H1 (cell line): Measurements from ENCODE around the gene CHD2. TPM values are rescaled to one million over a fixed set of nuclear protein-coding genes. Genes with fewer than 3 reads are reported as not detected.

ENCODE experiments used
- CTCF ChIA-PET: fragments of 300-600 bp; sonication (Branson Sonifier 250); formaldehyde crosslinking; loops from one replicate; lab custom pipeline; 2021; ENCODE audit not compliant: partially characterized antibody; lab: Charles Lee
- POLR2A ChIA-PET: fragments of 300-600 bp; sonication (Branson Sonifier 250); formaldehyde crosslinking; loops from one replicate; lab custom pipeline; 2021; ENCODE audit warnings: inconsistent platforms; ENCODE audit not compliant: partially characterized antibody; lab: Charles Lee
- DNase-seq, 2 experiments: peaks; one replicate each; pipeline versions ENCODE4 v3.0.0 to v3.0.0-alpha.2; 2010 to 2022; ENCODE audit warnings: low spot score in 2 of 2, low read depth in 1 of 2, mixed read lengths in 1 of 2
- FAIRE-seq: peaks from 2 replicates; lab custom pipeline; 2011; peaks lifted over from hg19 to GRCh38; lab: Jason Lieb, UNC
- H2AFZ ChIP-seq: 2 replicates; pipeline ENCODE4 v1.8.1; 2012; ENCODE audit warnings: low read length, inconsistent platforms
- H2AK5ac ChIP-seq: 2 replicates; pipeline ENCODE4 v1.6.1; 2013; ENCODE audit warnings: low read depth, low read length
- H2BK120ac ChIP-seq: replicated peaks from 2 replicates; pipeline ENCODE3; 2013; ENCODE audit warnings: low read depth, low read length, inconsistent platforms
- H2BK12ac ChIP-seq: 2 replicates; pipeline ENCODE4 v1.6.1; 2013; ENCODE audit warnings: low read depth, low read length
- H2BK15ac ChIP-seq: 2 replicates; pipeline ENCODE4 v1.6.1; 2013; ENCODE audit warnings: low read length
- H2BK20ac ChIP-seq: 2 replicates; pipeline ENCODE4 v1.6.1; 2013; ENCODE audit warnings: low read length
- H2BK5ac ChIP-seq: 2 replicates; pipeline ENCODE4 v1.6.1; 2013; ENCODE audit warnings: low read depth, low read length
- H3K14ac ChIP-seq: 2 replicates; pipeline ENCODE4 v1.6.1; 2013; ENCODE audit warnings: inconsistent platforms; ENCODE audit not compliant: insufficient read length
- H3K18ac ChIP-seq: 2 replicates; pipeline ENCODE4 v1.6.1; 2013; ENCODE audit warnings: low read length; ENCODE audit errors: extremely low read depth
- H3K23ac ChIP-seq: 2 replicates; pipeline ENCODE4 v1.6.1; 2013; ENCODE audit warnings: inconsistent platforms; ENCODE audit not compliant: insufficient read length
- H3K23me2 ChIP-seq: 2 replicates; pipeline ENCODE4 v1.6.1; 2013; ENCODE audit warnings: low read depth, low read length
- H3K27ac ChIP-seq: 2 replicates; pipeline ENCODE4 v1.6.1; 2011; ENCODE audit warnings: low read depth, low read length, inconsistent platforms
- H3K27me3 ChIP-seq, 4 experiments: replicated peaks in 1 of 4; 1 replicate in 1 of 4; 2 replicates in 3 of 4; pipeline versions ENCODE4 v1.6.1 to v1.8.1; 2011 to 2013; ENCODE audit warnings: low read length in 3 of 4, mild to moderate bottlenecking in 3 of 4, inconsistent platforms in 2 of 4, mixed read lengths in 2 of 4, moderate library complexity in 1 of 4; ENCODE audit not compliant: control insufficient read depth in 3 of 4, insufficient read depth in 3 of 4; ENCODE audit errors: extremely low read depth in 1 of 4
- H3K36me3 ChIP-seq, 4 experiments: 2 replicates each; pipeline versions ENCODE4 v1.6.1 to v1.8.1; 2011 to 2013; ENCODE audit warnings: mild to moderate bottlenecking in 4 of 4, low read length in 3 of 4, moderate library complexity in 2 of 4, control low read depth in 1 of 4, inconsistent platforms in 1 of 4; ENCODE audit not compliant: insufficient read depth in 4 of 4, control insufficient read depth in 2 of 4
- H3K4ac ChIP-seq: replicated peaks from 2 replicates; pipeline ENCODE3; 2013; ENCODE audit warnings: low read length, low read depth, mixed read lengths, inconsistent platforms; ENCODE audit not compliant: insufficient read length
- H3K4me1 ChIP-seq, 4 experiments: replicated peaks in 1 of 4; 1 replicate in 1 of 4; 2 replicates in 3 of 4; pipeline versions ENCODE4 v1.6.1 to v1.8.1; 2011 to 2013; ENCODE audit warnings: low read length in 3 of 4, inconsistent platforms in 2 of 4, mixed read lengths in 1 of 4; ENCODE audit not compliant: insufficient read depth in 4 of 4, control insufficient read depth in 3 of 4
- H3K4me2 ChIP-seq, 2 experiments: 2 replicates each; pipeline versions ENCODE4 v1.6.1 to v1.8.1; 2011 to 2013; ENCODE audit warnings: low read depth in 2 of 2, low read length in 2 of 2, control low read depth in 1 of 2, inconsistent platforms in 1 of 2, mild to moderate bottlenecking in 1 of 2; ENCODE audit not compliant: insufficient read depth in 1 of 2
- H3K4me3 ChIP-seq, 4 experiments: fragments of 200-600, 300-600 bp in 1 of 4; sonication (generic), shearing (Covaris generic), sonication (Bioruptor Twin) in 1 of 4; 2 replicates each; pipeline versions ENCODE4 v1.5.1 to v1.8.1; 2011 to 2016; ENCODE audit warnings: low read length in 4 of 4, low read depth in 3 of 4, control low read depth in 2 of 4, inconsistent platforms in 2 of 4, mild to moderate bottlenecking in 2 of 4, mixed read lengths in 1 of 4, moderate library complexity in 1 of 4; ENCODE audit not compliant: insufficient read depth in 2 of 4; ENCODE audit errors: extremely low read depth in 1 of 4
- H3K56ac ChIP-seq: replicated peaks from 2 replicates; pipeline ENCODE3; 2013; ENCODE audit warnings: low read depth, mild to moderate bottlenecking, mixed read lengths, low read length, inconsistent platforms; ENCODE audit not compliant: insufficient read length
- H3K79me1 ChIP-seq: 2 replicates; pipeline ENCODE4 v1.6.1; 2013; ENCODE audit warnings: low read depth, low read length, control low read depth
- H3K79me2 ChIP-seq, 2 experiments: 2 replicates each; pipeline versions ENCODE4 v1.6.1 to v1.8.1; 2012 to 2013; ENCODE audit warnings: low read length in 2 of 2, mild to moderate bottlenecking in 2 of 2, inconsistent platforms in 1 of 2; ENCODE audit not compliant: insufficient read depth in 2 of 2, control insufficient read depth in 1 of 2
- H3K9ac ChIP-seq, 4 experiments: replicated peaks in 1 of 4; 1 replicate in 1 of 4; 2 replicates in 3 of 4; pipeline versions ENCODE4 v1.6.1 to v1.8.1; 2011 to 2013; ENCODE audit warnings: low read depth in 3 of 4, low read length in 3 of 4, control low read depth in 2 of 4, mild to moderate bottlenecking in 2 of 4, moderate library complexity in 2 of 4, inconsistent platforms in 1 of 4; ENCODE audit errors: extremely low read depth in 1 of 4
- H3K9me3 ChIP-seq, 2 experiments: 2 replicates each; pipeline versions ENCODE4 v1.6.1 to v1.8.1; 2012 to 2013; ENCODE audit warnings: mild to moderate bottlenecking in 2 of 2, moderate library complexity in 2 of 2, control low read depth in 1 of 2, inconsistent platforms in 1 of 2, low read depth in 1 of 2, low read length in 1 of 2, mixed read lengths in 1 of 2; ENCODE audit not compliant: insufficient read depth in 2 of 2
- H4K20me1 ChIP-seq, 2 experiments: replicated peaks in 1 of 2; 2 replicates each; pipeline versions ENCODE3 to v1.8.1; 2011 to 2013; ENCODE audit warnings: inconsistent platforms in 2 of 2, low read length in 2 of 2, mild to moderate bottlenecking in 1 of 2; ENCODE audit not compliant: insufficient read depth in 2 of 2, control insufficient read depth in 1 of 2
- H4K5ac ChIP-seq: 2 replicates; pipeline ENCODE4 v1.6.1; 2013; ENCODE audit warnings: low read length, low read depth, mixed read lengths, inconsistent platforms; ENCODE audit not compliant: insufficient read length
- H4K8ac ChIP-seq: 2 replicates; pipeline ENCODE4 v1.8.0; 2013; ENCODE audit warnings: mild to moderate bottlenecking, moderate library complexity, low read length, inconsistent platforms; ENCODE audit not compliant: insufficient read depth; ENCODE audit errors: extremely low read depth
- H4K91ac ChIP-seq: replicated peaks from 2 replicates; pipeline ENCODE3; 2013; ENCODE audit warnings: low read length, mixed read lengths, inconsistent platforms; ENCODE audit not compliant: insufficient read length
- BACH1 ChIP-seq: IDR thresholded peaks from 2 replicates; pipeline ENCODE4 v1.6.1; 2012; ENCODE audit warnings: low read length, improper control_type of control experiment
- EGR1 ChIP-seq: IDR thresholded peaks from 2 replicates; pipeline ENCODE4 v1.6.1; 2011; ENCODE audit warnings: low read depth, low read length, borderline replicate concordance
- POLR2A ChIP-seq, 2 experiments: IDR thresholded peaks; 1 replicate in 1 of 2; 2 replicates in 1 of 2; pipeline ENCODE4 v1.6.1; 2011; ENCODE audit warnings: low read depth in 2 of 2, low read length in 2 of 2, mild to moderate bottlenecking in 2 of 2; ENCODE audit errors: control extremely low read depth in 1 of 2
- WGBS, 2 experiments: shearing (Covaris generic) in 1 of 2; methylation state at CpG; one replicate each; pipeline versions ENCODE4 v1.1.6 to v1.1.7; 2013 to 2015; ENCODE audit warnings: low lambda C conversion rate in 2 of 2, mixed read lengths in 2 of 2, inconsistent platforms in 1 of 2, low coverage in 1 of 2, missing lambda C conversion rate in 1 of 2; ENCODE audit not compliant: insufficient replicate concordance in 2 of 2, insufficient coverage in 1 of 2, insufficient read length in 1 of 2; ENCODE audit errors: extremely low coverage in 1 of 2, missing lambda C conversion rate in 1 of 2; 5-methylcytosine and 5-hydroxymethylcytosine counted together
- polyA plus RNA-seq, 7 experiments: library from polyadenylated mRNA; depleted of rRNA in 3 of 7; stranded (reverse) in 5 of 7; unstranded in 2 of 7; fragments of >200 nt in 5 of 7; fragments of 200-250 nt in 2 of 7; gene quantifications; 1 replicate in 5 of 7; 2 replicates in 1 of 7; 4 replicates in 1 of 7; pipeline versions ENCODE4 v1.2.1 to v1.2.3, GENCODE V29; 2011 to 2013; ENCODE audit warnings: missing spikeins in 2 of 7, mixed read lengths in 2 of 7
- total RNA-seq: library from RNA; stranded (reverse); fragmentation: NEBNext Ultra II Directional; extraction: Animal tissue kit (Norgen Biotek cat#: 25700); gene quantifications from 2 replicates; pipeline ENCODE4 v1.2.1, GENCODE V29; 2021
- TF ChIP-seq, protein P1 (sequence below), 3 experiments: IDR thresholded peaks; 1 replicate in 2 of 3; 2 replicates in 1 of 3; pipeline versions ENCODE4 v1.5.1 to v1.6.1; 2011; ENCODE audit warnings: low read length in 3 of 3, mild to moderate bottlenecking in 3 of 3, inconsistent platforms in 2 of 3, low read depth in 1 of 3, moderate library complexity in 1 of 3; ENCODE audit not compliant: insufficient read depth in 1 of 3; ENCODE audit errors: control extremely low read depth in 1 of 3

Gene CHD2
- total and polyA plus RNA-seq, 2 of the 8 experiments (the other 6 are each of a cell fraction or from before 2014, with no cell fraction given): 28.8 to 70.0 TPM

DNA sequence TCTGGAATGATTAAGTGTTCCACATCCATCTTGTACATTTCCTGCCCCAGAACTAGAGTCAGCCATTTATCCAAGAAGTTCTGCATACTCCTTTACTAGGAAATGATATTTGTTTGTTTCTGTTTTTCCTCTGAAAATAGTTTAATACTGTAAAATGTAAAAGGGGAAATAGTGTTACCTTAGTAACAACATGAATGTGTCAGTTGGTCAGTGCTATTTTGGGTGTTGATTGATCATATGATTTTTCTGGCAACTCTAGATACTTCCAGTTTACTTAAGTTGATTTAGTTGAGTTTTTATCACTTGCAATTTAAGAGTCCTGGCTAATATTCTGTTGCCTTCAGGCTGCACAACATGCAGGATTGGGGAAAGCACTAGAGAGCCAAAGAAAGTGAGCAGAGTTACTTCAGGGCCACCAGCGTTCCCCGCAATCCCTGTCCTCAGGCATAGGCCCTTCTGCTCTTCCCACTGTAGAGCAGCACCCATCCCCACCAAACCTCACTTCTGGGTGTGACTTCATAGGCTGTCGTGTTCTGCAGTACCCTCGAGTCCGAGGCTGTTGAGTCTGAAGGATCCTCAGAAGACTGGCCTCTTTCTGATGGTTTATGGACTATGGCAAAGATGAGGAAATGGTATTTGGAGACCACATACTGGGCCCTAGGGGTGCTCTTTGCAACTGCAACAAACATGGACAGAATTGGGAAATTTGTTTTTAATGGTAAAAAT is 69.0 kb downstream of the CHD2 start:
- Histone ChIP-seq H3K9ac (no peak overlapping the region), H2BK120ac (no peak overlapping the region), H3K79me2 (peaks cover 0 to 9% of the 10 kb centered on the region in 2 experiments; a peak in 1 of 4 replicates), H4K8ac (no peak overlapping the region), H3K4me3 (no peak overlapping the region), H4K91ac (no peak overlapping the region), H3K18ac (no peak overlapping the region), H3K27me3 (no peaks in the 10 kb centered on the region), H2BK20ac (no peak overlapping the region), H3K36me3 (peaks cover 14 to 81% (median 50%) of the 10 kb centered on the region in 4 experiments), H3K4ac (no peak overlapping the region), H3K14ac (no peak overlapping the region), H4K20me1 (peaks cover 0 to 2% of the 10 kb centered on the region in 2 experiments), H3K27ac (no peak overlapping the region), H3K56ac (no peak overlapping the region), H3K4me2 (no peak overlapping the region), H4K5ac (no peak overlapping the region), H3K23ac (no peak overlapping the region), H3K9me3 (no peaks in the 10 kb centered on the region), H2BK5ac (no peak overlapping the region), H3K23me2 (no peaks in the 10 kb centered on the region), H3K79me1 (no peaks in the 10 kb centered on the region), H2AK5ac (no peak overlapping the region), H3K4me1 (no peaks in the 10 kb centered on the region), H2AFZ (no peak overlapping the region), H2BK12ac (no peak overlapping the region), H2BK15ac (no peak overlapping the region)
- DNase-seq (no peak), FAIRE-seq (no peak)
- 93% methylated on average over 5 of the region's 5 CpGs; no CpG with 5 or more reads in 1 of the 2 experiments for WGBS, 2 experiments
- 0 out of 3 replicates have a peak, but pooled peaks of 1 of the 2 experiments have one; percentile 11 for TF ChIP-seq POLR2A (IDR thresholded peaks at IDR 0.05; ENCODE audit: control extremely low read depth in 1 of 2, low read depth in 2 of 2, low read length in 2 of 2)
- TF ChIP-seq, protein P1, sequence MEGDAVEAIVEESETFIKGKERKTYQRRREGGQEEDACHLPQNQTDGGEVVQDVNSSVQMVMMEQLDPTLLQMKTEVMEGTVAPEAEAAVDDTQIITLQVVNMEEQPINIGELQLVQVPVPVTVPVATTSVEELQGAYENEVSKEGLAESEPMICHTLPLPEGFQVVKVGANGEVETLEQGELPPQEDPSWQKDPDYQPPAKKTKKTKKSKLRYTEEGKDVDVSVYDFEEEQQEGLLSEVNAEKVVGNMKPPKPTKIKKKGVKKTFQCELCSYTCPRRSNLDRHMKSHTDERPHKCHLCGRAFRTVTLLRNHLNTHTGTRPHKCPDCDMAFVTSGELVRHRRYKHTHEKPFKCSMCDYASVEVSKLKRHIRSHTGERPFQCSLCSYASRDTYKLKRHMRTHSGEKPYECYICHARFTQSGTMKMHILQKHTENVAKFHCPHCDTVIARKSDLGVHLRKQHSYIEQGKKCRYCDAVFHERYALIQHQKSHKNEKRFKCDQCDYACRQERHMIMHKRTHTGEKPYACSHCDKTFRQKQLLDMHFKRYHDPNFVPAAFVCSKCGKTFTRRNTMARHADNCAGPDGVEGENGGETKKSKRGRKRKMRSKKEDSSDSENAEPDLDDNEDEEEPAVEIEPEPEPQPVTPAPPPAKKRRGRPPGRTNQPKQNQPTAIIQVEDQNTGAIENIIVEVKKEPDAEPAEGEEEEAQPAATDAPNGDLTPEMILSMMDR (IDR thresholded peaks at IDR 0.05; ENCODE audit: control extremely low read depth in 1 of 3, insufficient read depth in 1 of 3, low read depth in 1 of 3, low read length in 3 of 3): peak in 1 of 3 experiments; percentile 4; a peak in 1 of 4 replicates
- TF ChIP-seq BACH1: no peak
- TF ChIP-seq EGR1: no peak
- POLR2A ChIA-PET: interaction anchor here (0.7 to 1.2 kb wide), 2 partner anchors 13 to 30 kb away, joined by 3 read pairs; no protein-coding TSS in a partner anchor
- CTCF ChIA-PET: interaction anchor here (1.0 to 1.7 kb wide), 4 partner anchors 8 to 45 kb away, joined by 3 to 7 read pairs (median 4); no protein-coding TSS in a partner anchor
